Measurements from ENCODE around the gene KCTD3. TPM values are rescaled to one million over a fixed set of nuclear protein-coding genes. Genes with fewer than 3 reads are reported as not detected.

The KCTD3 gene
- total RNA-seq, 1 donor from 2014 or later = 24.7 TPM

- no peak overlapping the region for H3K4me3 ChIP-seq (ENCODE audit: low read depth, low read length)
- no peak for DNase-seq (ENCODE audit: low read depth)
- no peak for TF ChIP-seq CTCF (conservative IDR thresholded peaks at IDR 0.05; ENCODE audit: low read depth, low read length)
These were observed 68.7 kb downstream of the KCTD3 start for GRCh38 chr1:215635827-215636226.

GRCh38 chr1:215636258-215636965 is 69.3 kb downstream of the KCTD3 start:
- TF ChIP-seq CTCF (conservative IDR thresholded peaks at IDR 0.05; ENCODE audit: low read depth, low read length) = no peak
- H3K4me3 ChIP-seq (ENCODE audit: low read depth, low read length) = peak overlapping the region; percentile 14
- no peak for DNase-seq (ENCODE audit: low read depth)

- peak overlapping the region; percentile 14 for H3K4me3 ChIP-seq (ENCODE audit: low read depth, low read length)
- no peak for DNase-seq (ENCODE audit: low read depth)
- no peak for TF ChIP-seq CTCF (conservative IDR thresholded peaks at IDR 0.05; ENCODE audit: low read depth, low read length)
These were observed 70.0 kb downstream of the KCTD3 start for GRCh38 chr1:215637041-215637573.

GRCh38 chr1:215640429-215641148 is 73.5 kb downstream of the KCTD3 start:
- no peak overlapping the region for H3K4me3 ChIP-seq (ENCODE audit: low read depth, low read length)
- DNase-seq (ENCODE audit: low read depth) = no peak
- TF ChIP-seq CTCF (conservative IDR thresholded peaks at IDR 0.05; ENCODE audit: low read depth, low read length) = no peak

- no peak for DNase-seq (ENCODE audit: low read depth)
- TF ChIP-seq CTCF (conservative IDR thresholded peaks at IDR 0.05; ENCODE audit: low read depth, low read length) = no peak
- H3K4me3 ChIP-seq (ENCODE audit: low read depth, low read length) = no peak overlapping the region
These were observed 76.7 kb downstream of the KCTD3 start for GRCh38 chr1:215643592-215644321.

GRCh38 chr1:215645182-215645581 is 78.1 kb downstream of the KCTD3 start:
- no peak for DNase-seq (ENCODE audit: low read depth)
- TF ChIP-seq CTCF (conservative IDR thresholded peaks at IDR 0.05; ENCODE audit: low read depth, low read length) = no peak
- no peak overlapping the region for H3K4me3 ChIP-seq (ENCODE audit: low read depth, low read length)
